ENCODE results near the gene TKT. TPM values are rescaled to one million over a fixed set of nuclear protein-coding genes. Genes with fewer than 3 reads are reported as not detected.

The TKT gene
- total RNA-seq, 1 experiment from 2014 or later = 761 TPM

DNA sequence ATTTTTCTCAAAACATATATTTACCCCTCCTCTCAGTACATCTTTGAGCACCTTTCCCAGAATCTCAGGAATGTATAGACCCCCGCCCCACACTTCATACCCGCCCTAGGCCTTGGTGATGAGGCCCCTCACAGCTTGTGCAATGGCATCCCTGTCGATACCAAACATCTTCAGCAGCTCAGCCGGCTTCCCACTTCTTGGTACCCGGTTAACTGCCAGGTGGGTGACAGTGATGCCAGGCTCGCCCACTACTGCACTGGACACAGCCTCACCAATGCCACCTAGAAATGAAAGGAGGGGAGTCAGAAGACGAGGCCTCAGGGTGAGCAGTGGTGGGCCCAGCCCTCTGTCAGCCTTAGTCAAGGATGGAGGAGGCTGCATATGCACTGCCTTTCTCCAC, 30.2 kb downstream of the TKT start:
- no peak for DNase-seq (ENCODE audit: low read depth)

DNA sequence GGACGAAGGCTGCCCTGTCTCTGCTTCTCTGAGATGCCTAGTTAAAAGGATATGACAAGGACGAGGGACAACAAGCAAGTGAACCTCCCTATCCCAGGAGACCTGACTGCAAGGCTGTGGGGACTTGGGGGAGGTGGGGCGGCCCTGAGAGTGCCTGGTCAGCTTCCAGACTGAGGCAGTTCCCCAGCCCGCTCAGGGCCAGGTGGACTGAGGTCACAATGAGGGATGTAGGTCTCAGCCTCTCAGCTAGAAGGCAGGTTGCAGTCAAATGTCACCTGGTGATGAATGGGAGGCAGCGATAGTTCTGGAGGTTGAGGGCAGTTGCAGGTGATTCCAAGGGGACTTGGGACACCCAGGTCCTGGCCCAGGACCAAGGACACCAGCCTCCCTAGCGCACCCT, 30.6 kb downstream of the TKT start:
- DNase-seq (ENCODE audit: low read depth) = no peak

- DNase-seq (ENCODE audit: low read depth) = no peak
These were observed 31.3 kb downstream of the TKT start for GRCh38 chr3:53224536-53224935.

DNA sequence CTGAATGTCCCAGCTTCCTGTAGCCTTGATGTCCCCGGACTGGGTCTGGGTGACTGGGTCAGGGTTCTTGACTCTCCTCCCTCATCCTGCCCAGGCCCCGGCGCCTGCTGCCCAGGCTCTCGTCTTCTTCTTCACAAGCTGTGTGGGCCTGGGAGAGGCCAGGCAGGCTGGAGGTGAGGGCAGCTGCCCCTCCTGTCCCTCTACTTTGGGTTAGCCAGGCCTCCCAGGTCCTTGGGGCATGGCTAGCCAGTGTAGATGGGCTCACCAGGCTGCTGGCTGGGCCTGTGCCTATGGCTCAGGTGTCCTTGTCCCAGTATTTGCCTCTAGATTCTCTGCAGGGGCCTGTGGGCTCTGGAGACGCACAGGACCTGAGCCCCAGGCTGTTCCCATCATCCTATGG, 31.8 kb downstream of the TKT start:
- no peak for DNase-seq (ENCODE audit: low read depth)

DNA sequence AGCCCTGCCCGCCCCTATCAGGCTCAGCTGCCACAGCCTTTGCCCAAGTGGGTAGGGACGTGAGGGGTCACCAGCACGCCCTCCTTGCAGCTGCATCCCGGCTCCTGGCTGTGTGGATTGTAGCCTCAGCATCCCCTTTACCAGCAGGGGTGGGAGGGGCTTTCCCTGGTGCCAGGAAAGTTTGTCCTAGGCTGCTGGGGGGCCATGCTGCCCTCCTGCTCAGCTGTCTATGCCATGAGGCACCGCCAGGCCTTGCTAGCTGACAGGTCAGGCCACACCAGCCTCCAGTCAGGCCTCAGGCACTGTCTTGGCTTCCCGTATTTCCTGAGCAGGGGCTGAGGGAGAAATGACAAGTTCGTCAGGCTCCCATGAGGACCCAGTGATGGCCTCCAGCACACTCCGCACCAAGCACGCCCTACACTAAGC, 32.3 kb downstream of the TKT start:
- DNase-seq (ENCODE audit: low read depth) = no peak

GRCh38 chr3:53223025-53223424, 32.8 kb downstream of the TKT start:
- DNase-seq (ENCODE audit: low read depth) = no peak

GRCh38 chr3:53222183-53222901, 33.5 kb downstream of the TKT start:
- no peak for DNase-seq (ENCODE audit: low read depth)

DNA sequence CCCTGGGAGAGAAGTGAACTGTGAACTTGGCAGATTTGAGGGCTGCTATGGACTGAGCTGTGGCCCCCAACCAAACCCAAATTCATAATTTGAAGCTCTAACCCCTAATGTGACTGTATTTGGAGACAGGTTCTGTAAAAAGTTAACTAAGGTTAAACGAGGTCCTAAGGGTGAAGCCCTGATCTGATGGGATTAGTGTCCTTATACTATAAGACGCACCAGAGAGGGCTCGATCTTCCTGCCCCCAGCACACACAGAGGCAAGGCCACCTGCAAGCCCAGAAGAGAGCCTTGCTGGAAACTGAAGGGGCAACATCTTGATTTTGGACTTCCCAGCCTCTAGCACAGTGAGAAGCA, 34.0 kb downstream of the TKT start:
- DNase-seq (ENCODE audit: low read depth) = no peak

- no peak for DNase-seq (ENCODE audit: low read depth)
These were observed 34.5 kb downstream of the TKT start for GRCh38 chr3:53221345-53221744.

- DNase-seq (ENCODE audit: low read depth) = peak; percentile 80
These were observed 35.8 kb downstream of the TKT start for GRCh38 chr3:53219895-53220483.

GRCh38 chr3:53218131-53218530, 37.7 kb downstream of the TKT start:
- no peak for DNase-seq (ENCODE audit: low read depth)

- DNase-seq (ENCODE audit: low read depth) = no peak
These were observed 38.6 kb downstream of the TKT start for GRCh38 chr3:53217175-53217574.

DNA sequence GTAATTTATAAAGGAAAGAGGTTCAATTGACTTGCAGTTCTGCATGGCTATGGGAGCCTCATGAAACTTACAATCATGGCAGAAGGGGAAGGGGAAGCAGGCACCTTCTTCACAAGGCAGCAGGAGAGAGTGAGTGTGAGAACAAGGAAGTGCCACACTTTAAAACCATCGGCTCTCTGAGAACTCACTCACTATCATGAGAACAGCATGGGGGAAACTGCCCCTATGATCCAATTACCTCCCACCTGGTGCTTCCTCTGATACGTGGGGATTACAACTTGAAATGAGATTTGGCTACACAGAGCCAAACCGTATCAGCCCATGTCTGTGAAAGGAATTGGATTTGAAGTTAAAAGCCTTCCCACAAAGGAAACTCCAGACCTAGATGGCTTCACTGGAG, 39.1 kb downstream of the TKT start:
- no peak for DNase-seq (ENCODE audit: low read depth)

GRCh38 chr3:53215816-53216215, 40.0 kb downstream of the TKT start:
- no peak for DNase-seq (ENCODE audit: low read depth)

DNA sequence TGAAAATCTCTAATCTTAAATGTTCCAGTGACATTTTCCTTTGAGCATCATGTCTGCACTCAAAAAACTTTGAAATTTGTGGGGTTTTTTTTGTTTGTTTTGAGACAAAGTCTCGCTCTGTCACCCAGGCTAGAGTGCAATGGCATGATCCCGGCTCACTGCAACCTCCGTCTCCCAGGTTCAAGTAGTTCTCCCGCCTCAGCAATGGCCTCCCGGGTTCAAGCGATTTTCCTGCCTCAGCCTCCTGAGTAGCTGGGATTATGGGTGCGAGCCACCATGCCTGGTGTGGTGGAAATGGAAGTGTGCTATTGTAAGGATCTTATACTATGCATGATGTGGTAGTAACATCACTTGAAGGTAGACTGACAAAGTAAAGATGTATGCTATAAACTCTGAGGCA, 42.5 kb downstream of the TKT start:
- DNase-seq (ENCODE audit: low read depth) = no peak

DNA sequence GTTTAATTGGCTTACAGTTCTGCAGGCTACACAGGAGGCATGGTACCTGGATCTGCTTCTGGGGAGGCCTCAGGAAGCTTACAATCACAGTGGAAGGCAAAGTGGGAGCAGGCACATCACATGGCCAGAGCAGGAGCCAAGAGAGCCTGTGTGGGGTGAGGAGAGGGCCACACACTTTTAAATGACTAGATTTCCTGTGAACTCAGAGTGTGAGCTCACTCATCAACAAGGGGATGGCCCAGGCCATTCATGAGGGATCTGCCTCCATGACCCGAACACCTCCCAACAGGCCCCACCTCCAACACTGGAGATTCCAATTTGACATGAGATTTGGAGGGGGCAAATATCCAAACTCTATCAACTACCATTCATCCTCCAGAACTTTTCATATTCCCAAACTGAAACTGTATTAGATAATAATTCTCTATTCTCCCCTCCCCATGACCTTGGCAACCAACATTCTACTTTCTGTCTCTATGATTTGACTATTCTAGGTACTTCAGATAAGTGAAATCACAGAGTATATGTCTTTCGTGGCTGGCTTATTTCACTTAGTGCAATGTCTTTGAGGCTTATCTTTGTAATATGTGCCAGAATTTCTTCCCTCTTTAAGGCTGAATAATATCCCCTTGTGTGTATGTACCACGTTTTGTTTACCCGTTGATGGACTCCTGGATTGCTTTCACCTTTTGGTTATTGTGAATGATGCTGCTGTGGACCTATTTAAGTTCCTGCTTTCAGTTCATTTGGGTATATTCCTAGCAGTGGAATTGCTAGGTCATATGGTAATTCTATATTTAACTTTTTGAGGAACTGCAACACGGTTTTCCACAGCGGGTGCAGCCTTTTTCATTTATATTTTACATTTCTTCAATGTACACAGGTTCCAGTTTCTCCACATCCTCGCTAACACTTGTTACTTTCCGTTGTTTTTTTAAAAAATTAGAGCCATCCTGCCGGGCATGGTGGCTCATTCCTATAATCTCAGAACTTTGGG, 43.8 kb downstream of the TKT start:
- no peak for DNase-seq (ENCODE audit: low read depth)

DNA sequence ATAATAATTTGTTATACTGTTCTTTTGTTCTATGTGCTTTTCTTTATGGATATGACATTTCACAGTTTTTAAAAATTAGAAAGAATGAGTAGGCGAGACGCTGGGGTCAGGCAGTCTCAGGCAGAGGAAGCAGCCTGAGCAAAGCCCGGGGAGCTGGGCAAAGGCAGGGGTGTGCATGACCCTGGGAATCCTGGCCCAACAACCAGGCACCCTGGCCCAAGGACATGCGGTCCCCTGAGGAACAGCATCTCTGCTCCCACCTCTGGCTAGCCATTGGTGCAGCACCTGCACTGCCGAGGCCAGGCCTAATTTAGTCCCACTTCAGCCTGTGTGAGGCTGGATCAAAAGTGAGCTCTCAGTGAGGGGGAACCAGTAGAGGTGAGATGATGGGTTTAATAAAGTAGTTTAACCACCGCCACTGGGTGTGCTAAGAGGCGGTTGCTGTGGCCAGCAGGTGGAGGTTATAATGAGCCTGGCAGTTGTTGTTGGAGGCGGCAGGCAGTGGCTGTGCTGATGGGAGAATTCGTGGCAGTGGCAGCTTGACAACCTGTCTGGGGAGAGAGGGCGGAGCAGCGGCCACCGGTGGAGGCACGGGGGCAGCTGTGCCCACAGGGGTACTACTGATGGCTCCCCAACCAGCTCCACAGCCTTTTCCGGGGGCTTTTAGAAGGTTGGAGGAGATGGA, 53.3 kb downstream of the TKT start:
- no peak for DNase-seq (ENCODE audit: low read depth)

GRCh38 chr3:53200501-53201498, 55.0 kb downstream of the TKT start:
- DNase-seq (ENCODE audit: low read depth) = no peak

DNA sequence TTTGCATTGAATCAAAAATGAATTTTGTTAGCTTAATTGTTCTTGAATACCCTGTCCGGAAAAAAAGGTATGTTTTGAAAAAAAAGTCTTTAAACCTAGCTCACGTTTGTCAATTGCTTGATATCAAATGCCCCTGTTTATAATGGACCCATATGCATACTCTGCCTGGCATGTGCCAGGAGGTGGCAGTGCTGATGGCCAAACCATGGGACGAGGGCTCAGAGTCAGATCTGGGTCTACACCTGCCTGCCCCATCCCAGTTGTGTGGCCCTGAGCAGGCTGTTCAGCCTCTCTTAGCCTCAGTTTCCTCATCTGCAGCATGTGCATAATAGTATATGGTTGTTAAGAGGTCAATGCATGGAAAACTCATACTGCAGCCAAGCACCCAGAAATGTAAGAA, 56.0 kb downstream of the TKT start:
- DNase-seq (ENCODE audit: low read depth) = no peak

- no peak for DNase-seq (ENCODE audit: low read depth)
These were observed 56.8 kb downstream of the TKT start for GRCh38 chr3:53198996-53199395.
